K562 (cell line): Measurements from ENCODE around the gene STOX2. TPM values are rescaled to one million over a fixed set of nuclear protein-coding genes. Genes with fewer than 3 reads are reported as not detected.

Experiments used
- ATAC-seq: fragments of 200-7000 bp; cut with Tn5 transposase; 3 replicates; pipeline ENCODE4 v1.9.1; 2020; ENCODE audit warnings: moderate library complexity
- BruUV-seq: library from RNA; stranded (reverse); fragments of 400-500 nt; replicated peaks from 2 replicates; lab custom pipeline; 2021; lab: Mats Ljungman, UMichigan
- CTCF ChIA-PET: fragments of 300-600 bp; formaldehyde crosslinking; extraction: SDS; loops from one replicate; lab custom pipeline; 2021; ENCODE audit warnings: low intra/inter-chr PET ratio; lab: Yijun Ruan, JAX
- POLR2A ChIA-PET: fragments of 300-600, 350-650 bp; sonication (Branson Sonifier 250); formaldehyde crosslinking; extraction: SDS; loops from one replicate; lab custom pipeline; 2021; ENCODE audit warnings: antibody characterized with exemption, inconsistent platforms; lab: Yijun Ruan, JAX
- DNase-seq, 4 experiments: peaks; one replicate each; pipeline versions ENCODE4 v3.0.0 to v3.0.0-alpha.2; 2011 to 2018; ENCODE audit warnings: low spot score in 3 of 4, mixed read lengths in 3 of 4; ENCODE audit errors: extremely low read depth in 1 of 4
- FAIRE-seq: peaks from 2 replicates; lab custom pipeline; 2011; peaks lifted over from hg19 to GRCh38; lab: Jason Lieb, UNC
- H2AFZ ChIP-seq: 2 replicates; pipeline ENCODE4 v1.6.0; 2011; ENCODE audit warnings: low read depth, low read length, control low read depth, inconsistent platforms
- H3K27ac ChIP-seq: fragments of 200-600 bp; 3 replicates; pipeline ENCODE4 v1.8.0; 2011; ENCODE audit warnings: low read depth, mild to moderate bottlenecking, control low read depth, inconsistent platforms, low read length, moderate library complexity, mixed read lengths; ENCODE audit errors: extremely low read depth
- H3K27me3 ChIP-seq, 2 experiments: fragments of 300-600 bp in 1 of 2; 2 replicates in 1 of 2; 3 replicates in 1 of 2; pipeline versions ENCODE4 v1.6.0 to v1.8.0; 2011; ENCODE audit warnings: inconsistent platforms in 2 of 2, low read length in 2 of 2, mild to moderate bottlenecking in 1 of 2, mixed read lengths in 1 of 2, moderate library complexity in 1 of 2; ENCODE audit not compliant: control insufficient read depth in 2 of 2, insufficient read depth in 2 of 2
- H3K36me3 ChIP-seq: fragments of 300-600 bp; 3 replicates; pipeline ENCODE4 v1.8.0; 2011; ENCODE audit warnings: mild to moderate bottlenecking, low read length, inconsistent platforms; ENCODE audit not compliant: control insufficient read depth, insufficient read depth
- H3K4me1 ChIP-seq, 2 experiments: fragments of 200-600 bp in 1 of 2; replicated peaks in 1 of 2; 2 replicates in 1 of 2; 3 replicates in 1 of 2; pipeline versions ENCODE4 v1.5.1 to v1.8.0; 2011; ENCODE audit warnings: inconsistent platforms in 2 of 2, low read length in 2 of 2, mild to moderate bottlenecking in 1 of 2, mixed read lengths in 1 of 2, moderate library complexity in 1 of 2; ENCODE audit not compliant: control insufficient read depth in 2 of 2, insufficient read depth in 2 of 2
- H3K4me2 ChIP-seq: 2 replicates; pipeline ENCODE4 v1.6.1; 2011; ENCODE audit warnings: low read length, control low read depth, inconsistent platforms, mixed read lengths; ENCODE audit not compliant: insufficient read depth
- H3K4me3 ChIP-seq: fragments of 200-600 bp; sonication (generic), shearing (Covaris generic); 2 replicates; pipeline ENCODE4 v1.5.1; 2016; ENCODE audit warnings: control low read depth, inconsistent platforms
- H3K79me2 ChIP-seq: fragments of 200-600 bp; 3 replicates; pipeline ENCODE4 v1.8.0; 2011; ENCODE audit warnings: low read length, inconsistent platforms; ENCODE audit not compliant: control insufficient read depth, insufficient read depth
- H3K9ac ChIP-seq, 2 experiments: 2 replicates each; pipeline versions ENCODE4 v1.6.0 to v1.6.1; 2011; ENCODE audit warnings: low read depth in 2 of 2, low read length in 2 of 2, control low read depth in 1 of 2, inconsistent platforms in 1 of 2, mild to moderate bottlenecking in 1 of 2, mixed read lengths in 1 of 2; ENCODE audit not compliant: insufficient read depth in 1 of 2
- H3K9me1 ChIP-seq: one replicate; pipeline ENCODE4 v1.6.0; 2011; ENCODE audit warnings: inconsistent platforms, mild to moderate bottlenecking, low read length, moderate library complexity; ENCODE audit not compliant: control insufficient read depth, insufficient read depth
- H3K9me3 ChIP-seq: replicated peaks from 2 replicates; pipeline ENCODE4 v1.5.1; 2011; ENCODE audit warnings: low read depth, low read length, inconsistent platforms; ENCODE audit not compliant: control insufficient read depth, insufficient read depth
- H4K20me1 ChIP-seq: replicated peaks from 2 replicates; pipeline ENCODE4 v1.6.1; 2011; ENCODE audit warnings: low read length, inconsistent platforms, mixed read lengths; ENCODE audit not compliant: control insufficient read depth, insufficient read depth
- ATF7 ChIP-seq: fragments of 450-650 bp; IDR thresholded peaks from 2 replicates; pipeline ENCODE4 v1.7.1; 2014; ENCODE audit warnings: mild to moderate bottlenecking, moderate library complexity
- FOXA1 ChIP-seq: fragments of 450-650 bp; IDR thresholded peaks from 2 replicates; pipeline ENCODE4 v1.6.1; 2016; ENCODE audit warnings: mild to moderate bottlenecking, borderline replicate concordance
- HMGXB4 ChIP-seq: sonication (generic); formaldehyde crosslinking; IDR thresholded peaks from 2 replicates; pipeline ENCODE4 v1.8.1; 2023; ENCODE audit warnings: mild to moderate bottlenecking, missing genetic modification reagents
- IRF2 ChIP-seq: sonication (generic); formaldehyde crosslinking; IDR thresholded peaks from 2 replicates; pipeline ENCODE4 v1.8.1; 2022; ENCODE audit warnings: mild to moderate bottlenecking, missing genetic modification reagents
- IRF9 ChIP-seq: fragments of 450-650 bp; IDR thresholded peaks from 2 replicates; pipeline ENCODE4 v1.6.1; 2016; ENCODE audit warnings: missing biosample characterization, missing genetic modification characterization
- LCOR ChIP-seq: sonication (generic); formaldehyde crosslinking; IDR thresholded peaks from 2 replicates; pipeline ENCODE4 v1.8.0; 2022; ENCODE audit warnings: mild to moderate bottlenecking, missing genetic modification reagents
- PHB2 ChIP-seq: fragments of 450-650 bp; IDR thresholded peaks from 2 replicates; pipeline ENCODE4 v1.6.1; 2017; ENCODE audit warnings: low read depth
- RBM39 ChIP-seq: fragments of 200-400 bp; formaldehyde crosslinking; optimal IDR thresholded peaks from 2 replicates; pipeline ENCODE3; 2018; ENCODE audit warnings: low read depth, low read length
- TAF7 ChIP-seq: fragments of 450-650 bp; IDR thresholded peaks from 2 replicates; pipeline ENCODE4 v1.6.1; 2016; ENCODE audit warnings: missing genetic modification characterization, missing compliant biosample characterization
- ZBTB49 ChIP-seq: sonication (generic); formaldehyde crosslinking; IDR thresholded peaks from 2 replicates; pipeline ENCODE4 v1.8.0; 2022; ENCODE audit warnings: missing genetic modification reagents, mild to moderate bottlenecking, borderline replicate concordance
- ZNF124 ChIP-seq: sonication (generic); formaldehyde crosslinking; IDR thresholded peaks from 2 replicates; pipeline ENCODE4 v1.8.1; 2022; ENCODE audit warnings: missing genetic modification reagents
- ZNF584 ChIP-seq: fragments of 200-800 bp; sonication (Bioruptor generic); IDR thresholded peaks from 2 replicates; pipeline ENCODE4 v1.6.1; 2016; ENCODE audit warnings: low read depth, mild to moderate bottlenecking, missing genetic modification characterization, missing compliant biosample characterization
- WGBS: fragments of 100-300 bp; shearing (Covaris generic); methylation state at CpG from one replicate; pipeline ENCODE4 v1.1.6; 2016; ENCODE audit warnings: low coverage, mixed read lengths; ENCODE audit not compliant: insufficient coverage; ENCODE audit errors: missing lambda C conversion rate; 5-methylcytosine and 5-hydroxymethylcytosine counted together
- in situ Hi-C: fragments of 300-500 bp; cut with MboI; formaldehyde crosslinking; loops from 4 replicates; pipeline ENCODE4 v1.15.0; 2018; ENCODE audit warnings: inconsistent platforms, mixed read lengths
- intact Hi-C: fragments of 100-400 bp; cut with micrococcal nuclease; formaldehyde crosslinking; loops from 2 replicates; pipeline ENCODE4 v1.14.2; 2022
- polyA plus RNA-seq, 8 experiments: library from polyadenylated mRNA; depleted of rRNA in 4 of 8; stranded (reverse) in 5 of 8; unstranded in 3 of 8; fragments of >200 nt; fragmentation: Nextera tagmentation in 2 of 8; fragmentation: Illumina TruSeq in 1 of 8; extraction: Ambion mirVana in 2 of 8; extraction: Trizol in 1 of 8; gene quantifications; 2 replicates each; pipeline versions ENCODE4 v1.2.1 to v1.2.3, GENCODE V29; 2011 to 2014; ENCODE audit warnings: inconsistent platforms in 1 of 8, missing spikeins in 1 of 8
- total RNA-seq, 7 experiments: library from RNA; depleted of rRNA in 6 of 7; stranded (reverse); fragments of >200 nt in 6 of 7; fragmentation: Illumina TruSeq in 2 of 7; extraction: Trizol in 2 of 7; gene quantifications; 2 replicates each; pipeline versions ENCODE4 v1.2.1 to v1.2.3, GENCODE V29; 2011 to 2021; ENCODE audit warnings: low replicate concordance in 1 of 7

The STOX2 gene
- total and polyA plus RNA-seq, 9 of the 15 experiments (the other 6 are each of a cell fraction or from before 2014, with no cell fraction given): not detected

- H2AFZ ChIP-seq: no peak overlapping the region
- H3K36me3 ChIP-seq: no peaks in the 10 kb centered on the region
- no peak for DNase-seq
- WGBS: 3% methylated on average over 5 of the region's 5 CpGs
- H3K9me1 ChIP-seq: no peaks in the 10 kb centered on the region
- H3K4me2 ChIP-seq: no peak overlapping the region
- BruUV-seq: no TSS peak
- no peak overlapping the region for H3K9ac ChIP-seq
- ChIA-PET POLR2A (no interaction called here), CTCF (no interaction called here)
- TF ChIP-seq RBM39 (no peak), TAF7 (tag) (no peak), PHB2 (no peak), ZNF584 (CRISPR knock-in tag) (no peak), ATF7 (no peak), ZNF124 (CRISPR knock-in tag) (no peak), LCOR (CRISPR knock-in tag) (no peak), FOXA1 (no peak)
- ATAC-seq: no peak
- no peak for FAIRE-seq
- H3K27ac ChIP-seq: no peak overlapping the region
- no peaks in the 10 kb centered on the region for H3K79me2 ChIP-seq
- H4K20me1 ChIP-seq: no peaks in the 10 kb centered on the region; the same call in 1 of the 2 replicates
- H3K4me1 ChIP-seq: no peaks in the 10 kb centered on the region; a peak in 1 of 5 replicates
- no peaks in the 10 kb centered on the region for H3K9me3 ChIP-seq
- in situ Hi-C loops: no loop called here
- intact Hi-C loops: no loop called here
- H3K27me3 ChIP-seq: peaks cover 7 to 36% of the 10 kb centered on the region in 2 experiments; a peak in 3 of 5 replicates
- H3K4me3 ChIP-seq: no peak overlapping the region
Measured at GRCh38 chr4:183926950-183927349, 21.8 kb downstream of the STOX2 start.

- Histone ChIP-seq H3K4me3 (no peak overlapping the region), H3K9ac (no peak overlapping the region), H3K9me1 (no peaks in the 10 kb centered on the region), H3K4me2 (no peak overlapping the region), H2AFZ (no peak overlapping the region), H3K27me3 (peaks cover 4 to 29% of the 10 kb centered on the region in 2 experiments; a peak in 4 of 5 replicates), H3K9me3 (no peaks in the 10 kb centered on the region), H3K4me1 (no peaks in the 10 kb centered on the region; a peak in 1 of 5 replicates), H3K27ac (no peak overlapping the region), H3K79me2 (no peaks in the 10 kb centered on the region), H3K36me3 (no peaks in the 10 kb centered on the region), H4K20me1 (no peaks in the 10 kb centered on the region; the same call in 1 of the 2 replicates)
- no peak for ATAC-seq
- intact Hi-C loops (no loop called here), in situ Hi-C loops (no loop called here)
- WGBS: 0% methylated on average over 3 of the region's 3 CpGs
- TF ChIP-seq IRF2 (CRISPR knock-in tag) (no peak), IRF9 (tag) (no peak), ZBTB49 (no peak), ATF7 (no peak), HMGXB4 (CRISPR knock-in tag) (no peak)
- FAIRE-seq: no peak
- POLR2A ChIA-PET: no interaction called here
- CTCF ChIA-PET: no interaction called here
- DNase-seq: no peak
- no TSS peak for BruUV-seq
Measured at GRCh38 chr4:183932576-183932975, 27.5 kb downstream of the STOX2 start.
